ENCODE data around the gene MTUS2. TPM values are rescaled to one million over a fixed set of nuclear protein-coding genes. Genes with fewer than 3 reads are reported as not detected.

The MTUS2 gene
- polyA plus RNA-seq, 3 donors: 0.03 to 7.4 TPM; not detected in 1

- WGBS, 3 donors: 54 to 78% (median 74%) methylated on average over 2 of the region's 2 CpGs
- no peak overlapping the region for H3K27ac ChIP-seq (ENCODE audit: low read depth, low read length)
Observed at GRCh38 chr13:28850226-28850625, 30.1 kb downstream of the MTUS2 start.

GRCh38 chr13:28851422-28851821 lies 31.3 kb downstream of the MTUS2 start:
- no peak overlapping the region for H3K27ac ChIP-seq (ENCODE audit: low read depth, low read length)
- WGBS, 3 donors: 67 to 78% (median 68%) methylated on average over 6 of the region's 6 CpGs

- no peak overlapping the region for H3K27ac ChIP-seq (ENCODE audit: low read depth, low read length)
- WGBS, 3 donors: 49 to 64% (median 53%) methylated on average over 4 of the region's 4 CpGs
Observed at GRCh38 chr13:28854657-28855056, 34.5 kb downstream of the MTUS2 start.

GRCh38 chr13:28856287-28856686 lies 36.1 kb downstream of the MTUS2 start:
- H3K27ac ChIP-seq (ENCODE audit: low read depth, low read length): no peak overlapping the region
- WGBS, 3 donors: 67 to 87% (median 84%) methylated on average over 6 of the region's 6 CpGs

GRCh38 chr13:28859069-28859468 lies 38.9 kb downstream of the MTUS2 start:
- 95 to 98% (median 95%) methylated on average over 2 of the region's 2 CpGs for WGBS, 3 donors
- no peak overlapping the region for H3K27ac ChIP-seq (ENCODE audit: low read depth, low read length)

- 47 to 67% (median 49%) methylated on average over 2 of the region's 2 CpGs for whole genome bisulfite sequencing, 3 donors
- no peak overlapping the region for H3K27ac ChIP-seq (ENCODE audit: low read depth, low read length)
Observed at GRCh38 chr13:28859717-28860116, 39.6 kb downstream of the MTUS2 start.

- WGBS, 3 donors: 0 to 4% (median 0%) methylated on average over 1 of the region's 1 CpG
- H3K27ac ChIP-seq (ENCODE audit: low read depth, low read length): no peak overlapping the region
Observed at GRCh38 chr13:28864544-28864943, 44.4 kb downstream of the MTUS2 start.

- H3K27ac ChIP-seq (ENCODE audit: low read depth, low read length): no peak overlapping the region
- 76 to 82% (median 77%) methylated on average over 5 of the region's 5 CpGs for WGBS, 3 donors
Observed at GRCh38 chr13:28865149-28865744, 45.1 kb downstream of the MTUS2 start.

- 72 to 79% (median 72%) methylated on average over 7 of the region's 7 CpGs for WGBS, 3 donors
- H3K27ac ChIP-seq (ENCODE audit: low read depth, low read length): no peak overlapping the region
Observed at GRCh38 chr13:28865951-28866350, 45.8 kb downstream of the MTUS2 start.

- WGBS, 3 donors: 80 to 90% (median 81%) methylated on average over 1 of the region's 1 CpG
Observed at GRCh38 chr13:28866932-28867331, 46.8 kb downstream of the MTUS2 start.

GRCh38 chr13:28867564-28867963 lies 47.4 kb downstream of the MTUS2 start:
- H3K27ac ChIP-seq (ENCODE audit: low read depth, low read length): no peak overlapping the region
- 70 to 86% (median 79%) methylated on average over 1 of the region's 1 CpG for WGBS, 3 donors

More at GRCh38 chr13:28866932-28867331, 46.8 kb downstream of the MTUS2 start:
- H3K27ac ChIP-seq (ENCODE audit: low read depth, low read length): no peak overlapping the region

- 53 to 58% (median 56%) methylated on average over 2 of the region's 2 CpGs for whole genome bisulfite sequencing, 3 donors
- no peak overlapping the region for H3K27ac ChIP-seq (ENCODE audit: low read depth, low read length)
Observed at GRCh38 chr13:28872427-28873176, 52.5 kb downstream of the MTUS2 start.

GRCh38 chr13:28875846-28876615 lies 55.9 kb downstream of the MTUS2 start:
- H3K27ac ChIP-seq (ENCODE audit: low read depth, low read length): no peak overlapping the region
- WGBS, 3 donors: 86 to 88% (median 86%) methylated on average over 6 of the region's 6 CpGs

- no peak overlapping the region for H3K27ac ChIP-seq (ENCODE audit: low read depth, low read length)
- 77 to 86% (median 79%) methylated on average over 4 of the region's 4 CpGs for WGBS, 3 donors
Observed at GRCh38 chr13:28877408-28877807, 57.3 kb downstream of the MTUS2 start.

- 11 to 38% (median 34%) methylated on average over 4 of the region's 4 CpGs for WGBS, 3 donors
- no peak overlapping the region for H3K27ac ChIP-seq (ENCODE audit: low read depth, low read length)
Observed at GRCh38 chr13:28885181-28885580, 65.0 kb downstream of the MTUS2 start.

- H3K27ac ChIP-seq (ENCODE audit: low read depth, low read length): no peak overlapping the region
- 64 to 70% (median 64%) methylated on average over 6 of the region's 6 CpGs for WGBS, 3 donors
Observed at GRCh38 chr13:28889086-28889732, 69.1 kb downstream of the MTUS2 start.

- 47 to 51% (median 50%) methylated on average over 3 of the region's 3 CpGs for WGBS, 3 donors
- H3K27ac ChIP-seq (ENCODE audit: low read depth, low read length): no peak overlapping the region
Observed at GRCh38 chr13:28890712-28891111, 70.6 kb downstream of the MTUS2 start.

GRCh38 chr13:28918030-28918429 lies 97.9 kb downstream of the MTUS2 start:
- 90 to 96% (median 95%) methylated on average over 2 of the region's 2 CpGs for WGBS, 3 donors
- H3K27ac ChIP-seq (ENCODE audit: low read depth, low read length): no peak overlapping the region

GRCh38 chr13:28922341-28922740 lies 102.2 kb downstream of the MTUS2 start:
- H3K27ac ChIP-seq (ENCODE audit: low read depth, low read length): no peak overlapping the region
- WGBS, 3 donors: 59 to 72% (median 62%) methylated on average over 6 of the region's 6 CpGs

Data from adipose tissue (tissue), 3 donors.